Endothelial cell of umbilical vein (primary cell): ENCODE results near the gene COPS2. TPM values are rescaled to one million over a fixed set of nuclear protein-coding genes. Genes with fewer than 3 reads are reported as not detected.

Source experiments
- BruUV-seq: library from RNA; stranded (reverse); fragments of 400-500 nt; replicated peaks from 2 replicates; lab custom pipeline; 2021; lab: Mats Ljungman, UMichigan
- CTCF ChIA-PET: fragments of 300-600, 350-600 bp; sonication (Branson Sonifier 250); formaldehyde crosslinking; loops from one replicate; lab custom pipeline; 2021; ENCODE audit warnings: antibody characterized with exemption, inconsistent platforms; lab: Charles Lee
- POLR2A ChIA-PET: fragments of 300-600, 350-600 bp; sonication (Branson Sonifier 250); formaldehyde crosslinking; loops from one replicate; lab custom pipeline; 2021; ENCODE audit warnings: antibody characterized with exemption, inconsistent platforms; lab: Charles Lee
- DNase-seq: peaks from one replicate; pipeline ENCODE4 v3.0.0-alpha.2; 2011; ENCODE audit warnings: low read depth, low spot score
- FAIRE-seq: peaks from 2 replicates; lab custom pipeline; 2011; peaks lifted over from hg19 to GRCh38; lab: Jason Lieb, UNC
- H2AFZ ChIP-seq: 2 replicates; pipeline ENCODE4 v1.6.0; 2012; ENCODE audit warnings: low read depth, low read length, control low read depth, inconsistent platforms
- H3K27ac ChIP-seq: 2 replicates; pipeline ENCODE4 v1.5.1; 2011; ENCODE audit warnings: low read depth, mild to moderate bottlenecking, control low read depth, low read length, moderate library complexity; ENCODE audit not compliant: insufficient read depth
- H3K27me3 ChIP-seq, 2 experiments: 2 replicates each; pipeline versions ENCODE4 v1.6.0 to v1.6.1; 2011; ENCODE audit warnings: low read length in 2 of 2, mixed read lengths in 1 of 2; ENCODE audit not compliant: control insufficient read depth in 2 of 2, insufficient read depth in 2 of 2
- H3K36me3 ChIP-seq, 2 experiments: 2 replicates in 1 of 2; 3 replicates in 1 of 2; pipeline ENCODE4 v1.5.1; 2011; ENCODE audit warnings: low read length in 2 of 2, mild to moderate bottlenecking in 1 of 2, moderate library complexity in 1 of 2; ENCODE audit not compliant: control insufficient read depth in 2 of 2, insufficient read depth in 2 of 2; ENCODE audit errors: extremely low read depth in 1 of 2
- H3K4me1 ChIP-seq: 3 replicates; pipeline ENCODE4 v1.5.1; 2011; ENCODE audit warnings: mild to moderate bottlenecking, low read length; ENCODE audit not compliant: control insufficient read depth, insufficient read depth; ENCODE audit errors: extremely low read depth
- H3K4me2 ChIP-seq: 2 replicates; pipeline ENCODE4 v1.6.1; 2011; ENCODE audit warnings: low read length, control low read depth, mixed read lengths; ENCODE audit not compliant: insufficient read depth
- H3K4me3 ChIP-seq, 3 experiments: fragments of 200-600 bp in 1 of 3; sonication (generic), shearing (Covaris generic) in 1 of 3; replicated peaks in 1 of 3; 2 replicates each; pipeline ENCODE4 v1.5.1; 2011 to 2016; ENCODE audit warnings: control low read depth in 3 of 3, low read length in 3 of 3, mild to moderate bottlenecking in 2 of 3, inconsistent platforms in 1 of 3, low read depth in 1 of 3, moderate library complexity in 1 of 3; ENCODE audit not compliant: insufficient read depth in 1 of 3
- H3K79me2 ChIP-seq: 2 replicates; pipeline ENCODE4 v1.6.0; 2012; ENCODE audit warnings: low read length, inconsistent platforms; ENCODE audit not compliant: control insufficient read depth, insufficient read depth
- H3K9ac ChIP-seq: replicated peaks from 2 replicates; pipeline ENCODE3; 2011; ENCODE audit warnings: low read length, control low read depth; ENCODE audit not compliant: insufficient read depth; ENCODE audit errors: extremely low read depth
- H3K9me1 ChIP-seq: replicated peaks from 3 replicates; pipeline ENCODE4 v1.6.0; 2011; ENCODE audit warnings: mild to moderate bottlenecking, low read length; ENCODE audit not compliant: control insufficient read depth, insufficient read depth; ENCODE audit errors: extremely low read depth
- H3K9me3 ChIP-seq: replicated peaks from 2 replicates; pipeline ENCODE4 v1.5.1; 2012; ENCODE audit warnings: low read length, inconsistent platforms; ENCODE audit not compliant: control insufficient read depth, insufficient read depth
- H4K20me1 ChIP-seq: replicated peaks from 2 replicates; pipeline ENCODE3; 2011; ENCODE audit warnings: mild to moderate bottlenecking, low read length; ENCODE audit not compliant: control insufficient read depth, insufficient read depth; ENCODE audit errors: extremely low read depth
- EZH2 ChIP-seq: IDR thresholded peaks from 2 replicates; pipeline ENCODE4 v1.6.1; 2012; ENCODE audit warnings: borderline replicate concordance, low read depth, mild to moderate bottlenecking, moderate library complexity, low read length, inconsistent platforms; ENCODE audit not compliant: severe bottlenecking
- FOS ChIP-seq: IDR thresholded peaks from 2 replicates; pipeline ENCODE4 v1.6.1; 2011; ENCODE audit warnings: mild to moderate bottlenecking, low read length, moderate library complexity, borderline replicate concordance; ENCODE audit not compliant: insufficient read depth
- dilution Hi-C: fragments of 300-500 bp; cut with MboI; formaldehyde crosslinking; loops from one replicate; pipeline ENCODE4 v1.15.0; 2019; ENCODE audit warnings: low sequenced_read_pairs; ENCODE audit not compliant: extremely low pct_ligation_motif_present
- intact Hi-C: fragments of 100-400 bp; cut with micrococcal nuclease; formaldehyde crosslinking; loops from one replicate; pipeline ENCODE4 v1.10.0; 2022
- polyA plus RNA-seq, 4 experiments: library from polyadenylated mRNA; depleted of rRNA in 3 of 4; stranded (reverse) in 3 of 4; unstranded in 1 of 4; fragments of >200 nt; gene quantifications; 2 replicates each; pipeline versions ENCODE4 v1.2.1 to v1.2.3, GENCODE V29; 2011 to 2012; ENCODE audit warnings: missing spikeins in 1 of 4
- total RNA-seq: library from RNA; stranded (reverse); gene quantifications from 2 replicates; pipeline ENCODE4 v1.2.3, GENCODE V29; 2021
- TF ChIP-seq, protein P1 (sequence below): IDR thresholded peaks from 2 replicates; pipeline ENCODE4 v1.6.1; 2011; ENCODE audit not compliant: insufficient read depth, insufficient read length
- TF ChIP-seq, protein P2 (sequence below), 2 donors: IDR thresholded peaks; 1 replicate in 1 of 2; 2 replicates in 1 of 2; pipeline ENCODE4 v1.5.1; 2011; ENCODE audit warnings: low read length in 2 of 2, mild to moderate bottlenecking in 2 of 2, moderate library complexity in 2 of 2, control low read depth in 1 of 2, inconsistent platforms in 1 of 2, low read depth in 1 of 2; ENCODE audit not compliant: insufficient read depth in 1 of 2; ENCODE audit errors: extremely low read depth in 1 of 2

The COPS2 gene
- total and polyA plus RNA-seq, 2 donors (not counting 3 experiments of a cell fraction or from before 2014, with no cell fraction given): 20.2 to 79.3 TPM

DNA sequence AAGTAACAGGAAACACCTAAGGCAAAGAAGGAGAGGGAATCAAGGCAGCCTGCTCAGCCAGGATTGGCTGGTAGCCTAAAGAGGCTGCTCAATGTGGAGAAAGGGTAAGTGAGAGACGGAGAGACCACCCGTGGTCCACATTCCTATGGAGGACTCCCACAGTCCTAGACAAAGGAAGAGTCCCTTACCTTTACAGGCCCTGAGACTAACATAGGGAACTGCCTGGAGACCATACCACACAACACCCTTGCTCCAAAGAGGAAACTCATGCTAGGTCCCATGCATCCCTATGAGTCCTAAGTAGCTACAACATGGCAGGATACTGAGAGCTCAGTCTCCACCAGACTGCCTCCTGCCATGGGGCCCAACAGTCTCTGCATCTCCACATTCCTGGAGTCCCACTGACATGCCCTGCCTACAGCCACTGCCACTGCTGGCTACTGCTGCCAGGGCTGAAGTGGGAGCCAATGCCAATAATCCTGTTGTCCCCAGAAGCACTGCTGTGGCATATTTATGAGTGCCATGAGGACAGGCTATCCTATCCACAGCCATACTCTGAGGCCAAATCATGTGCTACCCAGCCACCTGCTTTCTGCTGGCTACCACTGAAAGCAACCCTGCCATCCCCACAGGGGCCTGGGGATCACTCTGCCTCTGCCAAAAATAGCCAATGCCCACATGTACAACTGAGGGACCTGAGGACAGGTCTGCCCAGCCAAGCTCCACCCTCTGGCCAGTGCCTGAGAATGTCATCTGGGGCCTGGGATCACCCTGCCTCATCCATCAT lies 45.0 kb downstream of the COPS2 start:
- intact Hi-C loops: no loop called here

More for the DNA sequence above, 45.0 kb downstream of the COPS2 start:
- H3K27me3 ChIP-seq: no peaks in the 10 kb centered on the region
- no peak overlapping the region for H3K27ac ChIP-seq
- DNase-seq (no peak), FAIRE-seq (no peak)
- dilution Hi-C loops: no loop called here
- no peak overlapping the region for H3K9ac ChIP-seq
- TF ChIP-seq, protein P1, sequence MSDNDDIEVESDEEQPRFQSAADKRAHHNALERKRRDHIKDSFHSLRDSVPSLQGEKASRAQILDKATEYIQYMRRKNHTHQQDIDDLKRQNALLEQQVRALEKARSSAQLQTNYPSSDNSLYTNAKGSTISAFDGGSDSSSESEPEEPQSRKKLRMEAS: no peak
- TF ChIP-seq EZH2: no peak
- no peak for TF ChIP-seq FOS
- TF ChIP-seq, protein P2, sequence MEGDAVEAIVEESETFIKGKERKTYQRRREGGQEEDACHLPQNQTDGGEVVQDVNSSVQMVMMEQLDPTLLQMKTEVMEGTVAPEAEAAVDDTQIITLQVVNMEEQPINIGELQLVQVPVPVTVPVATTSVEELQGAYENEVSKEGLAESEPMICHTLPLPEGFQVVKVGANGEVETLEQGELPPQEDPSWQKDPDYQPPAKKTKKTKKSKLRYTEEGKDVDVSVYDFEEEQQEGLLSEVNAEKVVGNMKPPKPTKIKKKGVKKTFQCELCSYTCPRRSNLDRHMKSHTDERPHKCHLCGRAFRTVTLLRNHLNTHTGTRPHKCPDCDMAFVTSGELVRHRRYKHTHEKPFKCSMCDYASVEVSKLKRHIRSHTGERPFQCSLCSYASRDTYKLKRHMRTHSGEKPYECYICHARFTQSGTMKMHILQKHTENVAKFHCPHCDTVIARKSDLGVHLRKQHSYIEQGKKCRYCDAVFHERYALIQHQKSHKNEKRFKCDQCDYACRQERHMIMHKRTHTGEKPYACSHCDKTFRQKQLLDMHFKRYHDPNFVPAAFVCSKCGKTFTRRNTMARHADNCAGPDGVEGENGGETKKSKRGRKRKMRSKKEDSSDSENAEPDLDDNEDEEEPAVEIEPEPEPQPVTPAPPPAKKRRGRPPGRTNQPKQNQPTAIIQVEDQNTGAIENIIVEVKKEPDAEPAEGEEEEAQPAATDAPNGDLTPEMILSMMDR (IDR thresholded peaks at IDR 0.05; ENCODE audit: extremely low read depth in 1 of 2, insufficient read depth in 1 of 2, low read depth in 1 of 2, low read length in 2 of 2): no peak
- no peaks in the 10 kb centered on the region for H3K9me1 ChIP-seq
- no peak overlapping the region for H2AFZ ChIP-seq
- BruUV-seq: no TSS peak
- no peak overlapping the region for H3K4me3 ChIP-seq
- ChIA-PET POLR2A (no interaction called here), CTCF (interaction anchor here (0.6 kb wide), 1 partner anchor 11 kb away, joined by 3 read pairs; no protein-coding TSS in a partner anchor)
- no peak overlapping the region for H3K4me2 ChIP-seq
- H4K20me1 ChIP-seq: no peaks in the 10 kb centered on the region
- peaks cover 8% of the 10 kb centered on the region in 2 experiments for H3K36me3 ChIP-seq
- H3K4me1 ChIP-seq: no peaks in the 10 kb centered on the region
- H3K9me3 ChIP-seq: no peaks in the 10 kb centered on the region
- peaks cover 3% of the 10 kb centered on the region for H3K79me2 ChIP-seq
